Measurements from ENCODE around the gene CRTC2.

DNA sequence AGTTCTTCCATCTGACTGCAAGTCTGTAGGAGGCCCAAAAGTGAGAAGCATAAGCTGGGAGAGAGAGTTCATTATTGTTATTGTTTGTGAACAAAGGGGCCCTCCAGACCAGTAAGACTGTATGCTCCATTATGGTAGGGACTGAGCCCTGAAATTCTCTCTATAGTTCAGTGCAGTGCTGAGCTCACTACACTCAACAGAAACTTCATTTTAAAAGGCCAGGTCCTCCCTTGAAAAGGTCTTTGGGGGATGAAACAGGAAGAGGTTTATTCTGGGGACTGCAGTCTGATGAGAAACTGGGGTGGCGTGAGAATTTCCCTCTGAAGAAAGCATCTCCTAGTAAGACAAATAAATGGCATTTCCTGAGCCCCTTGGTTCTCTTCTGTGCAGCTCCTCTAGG lies 30.2 kb downstream of the CRTC2 start:
- no peak for TF ChIP-seq EZH2phosphoT487 (IDR thresholded peaks at IDR 0.05; ENCODE audit: unreplicated experiment)
- TF ChIP-seq, protein P1, sequence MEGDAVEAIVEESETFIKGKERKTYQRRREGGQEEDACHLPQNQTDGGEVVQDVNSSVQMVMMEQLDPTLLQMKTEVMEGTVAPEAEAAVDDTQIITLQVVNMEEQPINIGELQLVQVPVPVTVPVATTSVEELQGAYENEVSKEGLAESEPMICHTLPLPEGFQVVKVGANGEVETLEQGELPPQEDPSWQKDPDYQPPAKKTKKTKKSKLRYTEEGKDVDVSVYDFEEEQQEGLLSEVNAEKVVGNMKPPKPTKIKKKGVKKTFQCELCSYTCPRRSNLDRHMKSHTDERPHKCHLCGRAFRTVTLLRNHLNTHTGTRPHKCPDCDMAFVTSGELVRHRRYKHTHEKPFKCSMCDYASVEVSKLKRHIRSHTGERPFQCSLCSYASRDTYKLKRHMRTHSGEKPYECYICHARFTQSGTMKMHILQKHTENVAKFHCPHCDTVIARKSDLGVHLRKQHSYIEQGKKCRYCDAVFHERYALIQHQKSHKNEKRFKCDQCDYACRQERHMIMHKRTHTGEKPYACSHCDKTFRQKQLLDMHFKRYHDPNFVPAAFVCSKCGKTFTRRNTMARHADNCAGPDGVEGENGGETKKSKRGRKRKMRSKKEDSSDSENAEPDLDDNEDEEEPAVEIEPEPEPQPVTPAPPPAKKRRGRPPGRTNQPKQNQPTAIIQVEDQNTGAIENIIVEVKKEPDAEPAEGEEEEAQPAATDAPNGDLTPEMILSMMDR (conservative IDR thresholded peaks at IDR 0.05; ENCODE audit: low read depth in 2 of 2): no peak
- TF ChIP-seq REST (IDR thresholded peaks at IDR 0.05; ENCODE audit: unreplicated experiment): no peak
- no peak for TF ChIP-seq POLR2AphosphoS5 (IDR thresholded peaks at IDR 0.05; ENCODE audit: low read depth)
- TF ChIP-seq, protein P2, sequence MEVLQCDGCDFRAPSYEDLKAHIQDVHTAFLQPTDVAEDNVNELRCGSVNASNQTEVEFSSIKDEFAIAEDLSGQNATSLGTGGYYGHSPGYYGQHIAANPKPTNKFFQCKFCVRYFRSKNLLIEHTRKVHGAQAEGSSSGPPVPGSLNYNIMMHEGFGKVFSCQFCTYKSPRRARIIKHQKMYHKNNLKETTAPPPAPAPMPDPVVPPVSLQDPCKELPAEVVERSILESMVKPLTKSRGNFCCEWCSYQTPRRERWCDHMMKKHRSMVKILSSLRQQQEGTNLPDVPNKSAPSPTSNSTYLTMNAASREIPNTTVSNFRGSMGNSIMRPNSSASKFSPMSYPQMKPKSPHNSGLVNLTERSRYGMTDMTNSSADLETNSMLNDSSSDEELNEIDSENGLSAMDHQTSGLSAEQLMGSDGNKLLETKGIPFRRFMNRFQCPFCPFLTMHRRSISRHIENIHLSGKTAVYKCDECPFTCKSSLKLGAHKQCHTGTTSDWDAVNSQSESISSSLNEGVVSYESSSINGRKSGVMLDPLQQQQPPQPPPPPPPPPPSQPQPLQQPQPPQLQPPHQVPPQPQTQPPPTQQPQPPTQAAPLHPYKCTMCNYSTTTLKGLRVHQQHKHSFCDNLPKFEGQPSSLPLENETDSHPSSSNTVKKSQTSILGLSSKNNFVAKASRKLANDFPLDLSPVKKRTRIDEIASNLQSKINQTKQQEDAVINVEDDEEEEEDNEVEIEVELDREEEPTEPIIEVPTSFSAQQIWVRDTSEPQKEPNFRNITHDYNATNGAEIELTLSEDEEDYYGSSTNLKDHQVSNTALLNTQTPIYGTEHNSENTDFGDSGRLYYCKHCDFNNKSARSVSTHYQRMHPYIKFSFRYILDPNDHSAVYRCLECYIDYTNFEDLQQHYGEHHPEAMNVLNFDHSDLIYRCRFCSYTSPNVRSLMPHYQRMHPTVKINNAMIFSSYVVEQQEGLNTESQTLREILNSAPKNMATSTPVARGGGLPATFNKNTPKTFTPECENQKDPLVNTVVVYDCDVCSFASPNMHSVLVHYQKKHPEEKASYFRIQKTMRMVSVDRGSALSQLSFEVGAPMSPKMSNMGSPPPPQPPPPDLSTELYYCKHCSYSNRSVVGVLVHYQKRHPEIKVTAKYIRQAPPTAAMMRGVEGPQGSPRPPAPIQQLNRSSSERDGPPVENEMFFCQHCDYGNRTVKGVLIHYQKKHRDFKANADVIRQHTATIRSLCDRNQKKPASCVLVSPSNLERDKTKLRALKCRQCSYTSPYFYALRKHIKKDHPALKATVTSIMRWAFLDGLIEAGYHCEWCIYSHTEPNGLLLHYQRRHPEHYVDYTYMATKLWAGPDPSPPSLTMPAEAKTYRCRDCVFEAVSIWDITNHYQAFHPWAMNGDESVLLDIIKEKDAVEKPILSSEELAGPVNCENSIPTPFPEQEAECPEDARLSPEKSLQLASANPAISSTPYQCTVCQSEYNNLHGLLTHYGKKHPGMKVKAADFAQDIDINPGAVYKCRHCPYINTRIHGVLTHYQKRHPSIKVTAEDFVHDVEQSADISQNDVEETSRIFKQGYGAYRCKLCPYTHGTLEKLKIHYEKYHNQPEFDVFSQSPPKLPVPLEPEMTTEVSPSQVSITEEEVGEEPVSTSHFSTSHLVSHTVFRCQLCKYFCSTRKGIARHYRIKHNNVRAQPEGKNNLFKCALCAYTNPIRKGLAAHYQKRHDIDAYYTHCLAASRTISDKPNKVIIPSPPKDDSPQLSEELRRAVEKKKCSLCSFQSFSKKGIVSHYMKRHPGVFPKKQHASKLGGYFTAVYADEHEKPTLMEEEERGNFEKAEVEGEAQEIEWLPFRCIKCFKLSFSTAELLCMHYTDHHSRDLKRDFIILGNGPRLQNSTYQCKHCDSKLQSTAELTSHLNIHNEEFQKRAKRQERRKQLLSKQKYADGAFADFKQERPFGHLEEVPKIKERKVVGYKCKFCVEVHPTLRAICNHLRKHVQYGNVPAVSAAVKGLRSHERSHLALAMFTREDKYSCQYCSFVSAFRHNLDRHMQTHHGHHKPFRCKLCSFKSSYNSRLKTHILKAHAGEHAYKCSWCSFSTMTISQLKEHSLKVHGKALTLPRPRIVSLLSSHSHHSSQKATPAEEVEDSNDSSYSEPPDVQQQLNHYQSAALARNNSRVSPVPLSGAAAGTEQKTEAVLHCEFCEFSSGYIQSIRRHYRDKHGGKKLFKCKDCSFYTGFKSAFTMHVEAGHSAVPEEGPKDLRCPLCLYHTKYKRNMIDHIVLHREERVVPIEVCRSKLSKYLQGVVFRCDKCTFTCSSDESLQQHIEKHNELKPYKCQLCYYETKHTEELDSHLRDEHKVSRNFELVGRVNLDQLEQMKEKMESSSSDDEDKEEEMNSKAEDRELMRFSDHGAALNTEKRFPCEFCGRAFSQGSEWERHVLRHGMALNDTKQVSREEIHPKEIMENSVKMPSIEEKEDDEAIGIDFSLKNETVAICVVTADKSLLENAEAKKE (CRISPR knock-in tag; IDR thresholded peaks at IDR 0.05): no peak
- TF ChIP-seq EZH2 (IDR thresholded peaks at IDR 0.05; ENCODE audit: low read depth, unreplicated experiment): no peak
